Endothelial cell of umbilical vein (primary cell): Measurements from ENCODE around the gene DRD4. TPM values are rescaled to one million over a fixed set of nuclear protein-coding genes. Genes with fewer than 3 reads are reported as not detected.

ENCODE experiments used
- BruUV-seq: library from RNA; stranded (reverse); fragments of 400-500 nt; replicated peaks from 2 replicates; lab custom pipeline; 2021; lab: Mats Ljungman, UMichigan
- CTCF ChIA-PET: fragments of 300-600, 350-600 bp; sonication (Branson Sonifier 250); formaldehyde crosslinking; loops from one replicate; lab custom pipeline; 2021; ENCODE audit warnings: antibody characterized with exemption, inconsistent platforms; lab: Charles Lee
- POLR2A ChIA-PET: fragments of 300-600, 350-600 bp; sonication (Branson Sonifier 250); formaldehyde crosslinking; loops from one replicate; lab custom pipeline; 2021; ENCODE audit warnings: antibody characterized with exemption, inconsistent platforms; lab: Charles Lee
- DNase-seq: peaks from one replicate; pipeline ENCODE4 v3.0.0-alpha.2; 2011; ENCODE audit warnings: low read depth, low spot score
- FAIRE-seq: peaks from 2 replicates; lab custom pipeline; 2011; peaks lifted over from hg19 to GRCh38; lab: Jason Lieb, UNC
- H2AFZ ChIP-seq: 2 replicates; pipeline ENCODE4 v1.6.0; 2012; ENCODE audit warnings: low read depth, low read length, control low read depth, inconsistent platforms
- H3K27ac ChIP-seq: 2 replicates; pipeline ENCODE4 v1.5.1; 2011; ENCODE audit warnings: low read depth, mild to moderate bottlenecking, control low read depth, low read length, moderate library complexity; ENCODE audit not compliant: insufficient read depth
- H3K27me3 ChIP-seq, 2 experiments: 2 replicates each; pipeline versions ENCODE4 v1.6.0 to v1.6.1; 2011; ENCODE audit warnings: low read length in 2 of 2, mixed read lengths in 1 of 2; ENCODE audit not compliant: control insufficient read depth in 2 of 2, insufficient read depth in 2 of 2
- H3K36me3 ChIP-seq, 2 experiments: 2 replicates in 1 of 2; 3 replicates in 1 of 2; pipeline ENCODE4 v1.5.1; 2011; ENCODE audit warnings: low read length in 2 of 2, mild to moderate bottlenecking in 1 of 2, moderate library complexity in 1 of 2; ENCODE audit not compliant: control insufficient read depth in 2 of 2, insufficient read depth in 2 of 2; ENCODE audit errors: extremely low read depth in 1 of 2
- H3K4me1 ChIP-seq: 3 replicates; pipeline ENCODE4 v1.5.1; 2011; ENCODE audit warnings: mild to moderate bottlenecking, low read length; ENCODE audit not compliant: control insufficient read depth, insufficient read depth; ENCODE audit errors: extremely low read depth
- H3K4me2 ChIP-seq: 2 replicates; pipeline ENCODE4 v1.6.1; 2011; ENCODE audit warnings: low read length, control low read depth, mixed read lengths; ENCODE audit not compliant: insufficient read depth
- H3K4me3 ChIP-seq, 3 experiments: fragments of 200-600 bp in 1 of 3; sonication (generic), shearing (Covaris generic) in 1 of 3; replicated peaks in 1 of 3; 2 replicates each; pipeline ENCODE4 v1.5.1; 2011 to 2016; ENCODE audit warnings: control low read depth in 3 of 3, low read length in 3 of 3, mild to moderate bottlenecking in 2 of 3, inconsistent platforms in 1 of 3, low read depth in 1 of 3, moderate library complexity in 1 of 3; ENCODE audit not compliant: insufficient read depth in 1 of 3
- H3K79me2 ChIP-seq: 2 replicates; pipeline ENCODE4 v1.6.0; 2012; ENCODE audit warnings: low read length, inconsistent platforms; ENCODE audit not compliant: control insufficient read depth, insufficient read depth
- H3K9ac ChIP-seq: replicated peaks from 2 replicates; pipeline ENCODE3; 2011; ENCODE audit warnings: low read length, control low read depth; ENCODE audit not compliant: insufficient read depth; ENCODE audit errors: extremely low read depth
- H3K9me1 ChIP-seq: replicated peaks from 3 replicates; pipeline ENCODE4 v1.6.0; 2011; ENCODE audit warnings: mild to moderate bottlenecking, low read length; ENCODE audit not compliant: control insufficient read depth, insufficient read depth; ENCODE audit errors: extremely low read depth
- H3K9me3 ChIP-seq: replicated peaks from 2 replicates; pipeline ENCODE4 v1.5.1; 2012; ENCODE audit warnings: low read length, inconsistent platforms; ENCODE audit not compliant: control insufficient read depth, insufficient read depth
- H4K20me1 ChIP-seq: replicated peaks from 2 replicates; pipeline ENCODE3; 2011; ENCODE audit warnings: mild to moderate bottlenecking, low read length; ENCODE audit not compliant: control insufficient read depth, insufficient read depth; ENCODE audit errors: extremely low read depth
- CTCF ChIP-seq, 2 donors: IDR thresholded peaks; 1 replicate in 1 of 2; 2 replicates in 1 of 2; pipeline ENCODE4 v1.5.1; 2011; ENCODE audit warnings: low read length in 2 of 2, mild to moderate bottlenecking in 2 of 2, moderate library complexity in 2 of 2, control low read depth in 1 of 2, inconsistent platforms in 1 of 2, low read depth in 1 of 2; ENCODE audit not compliant: insufficient read depth in 1 of 2; ENCODE audit errors: extremely low read depth in 1 of 2
- EZH2 ChIP-seq: IDR thresholded peaks from 2 replicates; pipeline ENCODE4 v1.6.1; 2012; ENCODE audit warnings: borderline replicate concordance, low read depth, mild to moderate bottlenecking, moderate library complexity, low read length, inconsistent platforms; ENCODE audit not compliant: severe bottlenecking
- FOS ChIP-seq: IDR thresholded peaks from 2 replicates; pipeline ENCODE4 v1.6.1; 2011; ENCODE audit warnings: mild to moderate bottlenecking, low read length, moderate library complexity, borderline replicate concordance; ENCODE audit not compliant: insufficient read depth
- GATA2 ChIP-seq: IDR thresholded peaks from 2 replicates; pipeline ENCODE4 v1.7.0; 2011; ENCODE audit warnings: low read depth, mild to moderate bottlenecking, moderate library complexity, mixed read lengths, low read length; ENCODE audit not compliant: insufficient read length, insufficient read depth
- JUN ChIP-seq: IDR thresholded peaks from 2 replicates; pipeline ENCODE4 v1.6.1; 2011; ENCODE audit warnings: borderline replicate concordance, low read depth; ENCODE audit not compliant: insufficient read length, insufficient read depth
- MAX ChIP-seq: IDR thresholded peaks from 2 replicates; pipeline ENCODE4 v1.6.1; 2011; ENCODE audit not compliant: insufficient read depth, insufficient read length
- MYC ChIP-seq: IDR thresholded peaks from one replicate; pipeline ENCODE4 v1.6.1; 2011; ENCODE audit warnings: mild to moderate bottlenecking, low read depth, low read length
- POLR2A ChIP-seq: IDR thresholded peaks from 2 replicates; pipeline ENCODE4 v1.6.1; 2012; ENCODE audit warnings: low read depth, mild to moderate bottlenecking, control low read depth, low read length
- POLR2AphosphoS5 ChIP-seq: IDR thresholded peaks from 2 replicates; pipeline ENCODE4 v1.6.1; 2012; ENCODE audit warnings: low read depth, mild to moderate bottlenecking, control low read depth, low read length, moderate library complexity; ENCODE audit not compliant: insufficient read depth
- dilution Hi-C: fragments of 300-500 bp; cut with MboI; formaldehyde crosslinking; loops from one replicate; pipeline ENCODE4 v1.15.0; 2019; ENCODE audit warnings: low sequenced_read_pairs; ENCODE audit not compliant: extremely low pct_ligation_motif_present
- intact Hi-C: fragments of 100-400 bp; cut with micrococcal nuclease; formaldehyde crosslinking; loops from one replicate; pipeline ENCODE4 v1.10.0; 2022
- polyA plus RNA-seq, 4 experiments: library from polyadenylated mRNA; depleted of rRNA in 3 of 4; stranded (reverse) in 3 of 4; unstranded in 1 of 4; fragments of >200 nt; gene quantifications; 2 replicates each; pipeline versions ENCODE4 v1.2.1 to v1.2.3, GENCODE V29; 2011 to 2012; ENCODE audit warnings: missing spikeins in 1 of 4
- total RNA-seq: library from RNA; stranded (reverse); gene quantifications from 2 replicates; pipeline ENCODE4 v1.2.3, GENCODE V29; 2021

Gene DRD4
- total and polyA plus RNA-seq, 2 donors (not counting 3 experiments of a cell fraction or from before 2014, with no cell fraction given): 0.24 TPM; not detected in 1

GRCh38 chr11:596374-596773 is 40.7 kb upstream of the DRD4 start:
- no peak for TF ChIP-seq FOS
- TF ChIP-seq EZH2: no peak
- TF ChIP-seq POLR2AphosphoS5: no peak
- no peak for TF ChIP-seq JUN
- TF ChIP-seq GATA2: no peak
- TF ChIP-seq MYC: no peak
- no peak for TF ChIP-seq MAX
- TF ChIP-seq CTCF (IDR thresholded peaks at IDR 0.05; ENCODE audit: extremely low read depth in 1 of 2, insufficient read depth in 1 of 2, low read depth in 1 of 2, low read length in 2 of 2): no peak
- TF ChIP-seq POLR2A: no peak
- Histone ChIP-seq H3K79me2 (no peaks in the 10 kb centered on the region), H3K4me2 (no peak overlapping the region), H4K20me1 (no peaks in the 10 kb centered on the region), H3K4me1 (no peaks in the 10 kb centered on the region), H3K36me3 (peaks cover 22 to 54% of the 10 kb centered on the region in 2 experiments), H3K9ac (no peak overlapping the region), H3K27me3 (no peaks in the 10 kb centered on the region), H3K9me1 (no peaks in the 10 kb centered on the region), H3K27ac (no peak overlapping the region), H3K4me3 (no peak overlapping the region), H2AFZ (no peak overlapping the region), H3K9me3 (no peaks in the 10 kb centered on the region)
- CTCF ChIA-PET: no interaction called here
- no TSS peak for BruUV-seq
- FAIRE-seq (no peak), DNase-seq (no peak)
- intact Hi-C loops (no loop called here), dilution Hi-C loops (no loop called here)
- POLR2A ChIA-PET: interaction anchor here (0.6 kb wide), 1 partner anchor 142 kb away, joined by 4 read pairs; no protein-coding TSS in a partner anchor
